ENCODE data around the gene SUDS3.

GRCh38 chr12:118375348-118375747 is 1.0 kb upstream of the SUDS3 start:
- TF ChIP-seq EZH2 (IDR thresholded peaks at IDR 0.05) (no peak), POLR2AphosphoS5 (IDR thresholded peaks at IDR 0.05; ENCODE audit: borderline replicate concordance, low read depth, low read length) (no peak), FOXP2 (optimal IDR thresholded peaks at IDR 0.05; ENCODE audit: control extremely low read depth, extremely low read length, insufficient read depth) (no peak)
